IPS-18c (cell line): ENCODE results near the gene GPT2.

Experiments used
- H3K4me3 ChIP-seq: 2 replicates; pipeline ENCODE4 v1.7.0; 2013; ENCODE audit warnings: low read depth, mild to moderate bottlenecking, low read length, moderate library complexity; ENCODE audit not compliant: insufficient read depth
- H3K9me3 ChIP-seq: one replicate; pipeline ENCODE4 v1.6.1; 2013; ENCODE audit warnings: mild to moderate bottlenecking, low read length, moderate library complexity; ENCODE audit not compliant: control insufficient read depth, insufficient read depth

GPT2 gene

GRCh38 chr16:46889245-46889941, 5.2 kb downstream of the GPT2 start:
- H3K9me3 ChIP-seq, result no peaks in the 10 kb centered on the region
- no peak overlapping the region for H3K4me3 ChIP-seq

GRCh38 chr16:46889942-46890300, 5.8 kb downstream of the GPT2 start:
- no peaks in the 10 kb centered on the region for H3K9me3 ChIP-seq
- H3K4me3 ChIP-seq, result no peak overlapping the region

DNA sequence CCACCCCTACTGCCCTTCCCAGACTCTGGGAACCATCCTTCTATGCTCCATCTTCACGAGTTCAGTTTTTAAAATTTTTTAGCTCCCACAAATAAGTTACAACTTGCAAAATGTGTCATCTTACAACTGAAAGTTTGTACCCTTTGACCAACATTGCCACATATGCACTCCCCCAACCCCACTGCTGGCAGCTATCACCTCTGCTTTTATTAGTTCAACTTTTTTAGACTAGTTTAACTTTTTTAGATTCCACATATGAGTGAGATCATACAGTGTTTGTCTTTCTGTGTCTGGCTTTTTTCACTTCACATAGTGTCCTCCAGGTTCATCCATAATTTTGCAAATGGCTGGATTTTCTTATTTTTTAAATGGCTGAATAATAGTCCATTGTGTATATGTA, 7.7 kb downstream of the GPT2 start:
- Histone ChIP-seq H3K4me3 (no peak overlapping the region), H3K9me3 (no peaks in the 10 kb centered on the region)

DNA sequence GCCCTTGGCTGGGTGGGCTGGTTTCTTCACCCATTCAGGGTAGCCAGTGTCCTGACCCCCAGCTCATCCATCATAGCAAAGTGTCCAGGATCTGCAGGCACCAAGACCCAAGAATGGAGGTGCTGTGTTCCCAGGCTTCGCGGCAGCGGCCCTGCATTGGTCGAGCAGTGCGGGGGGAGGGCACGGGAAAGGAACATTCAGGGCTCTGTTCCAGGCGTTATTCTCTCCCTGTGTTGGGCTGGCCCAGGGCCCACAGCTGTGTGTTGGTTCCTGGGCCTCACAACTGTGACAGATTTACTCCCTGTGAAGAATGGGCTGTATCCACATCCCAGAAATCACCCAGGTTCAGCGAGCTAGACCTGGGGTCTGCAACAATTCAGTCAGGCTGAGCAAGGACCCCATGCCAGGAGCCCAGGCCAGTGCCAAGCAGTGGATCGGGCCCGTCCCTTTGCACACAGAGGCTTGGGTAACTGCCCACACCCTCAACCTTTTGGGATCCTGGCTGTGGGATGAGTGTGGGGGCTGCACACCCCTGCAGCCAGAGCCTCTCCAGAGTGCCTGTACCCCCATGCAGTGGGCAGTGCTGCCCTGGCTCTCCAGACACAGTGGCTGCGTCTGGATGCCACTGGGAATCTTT, 10.0 kb downstream of the GPT2 start:
- Histone ChIP-seq H3K9me3 (no peaks in the 10 kb centered on the region), H3K4me3 (no peak overlapping the region)

DNA sequence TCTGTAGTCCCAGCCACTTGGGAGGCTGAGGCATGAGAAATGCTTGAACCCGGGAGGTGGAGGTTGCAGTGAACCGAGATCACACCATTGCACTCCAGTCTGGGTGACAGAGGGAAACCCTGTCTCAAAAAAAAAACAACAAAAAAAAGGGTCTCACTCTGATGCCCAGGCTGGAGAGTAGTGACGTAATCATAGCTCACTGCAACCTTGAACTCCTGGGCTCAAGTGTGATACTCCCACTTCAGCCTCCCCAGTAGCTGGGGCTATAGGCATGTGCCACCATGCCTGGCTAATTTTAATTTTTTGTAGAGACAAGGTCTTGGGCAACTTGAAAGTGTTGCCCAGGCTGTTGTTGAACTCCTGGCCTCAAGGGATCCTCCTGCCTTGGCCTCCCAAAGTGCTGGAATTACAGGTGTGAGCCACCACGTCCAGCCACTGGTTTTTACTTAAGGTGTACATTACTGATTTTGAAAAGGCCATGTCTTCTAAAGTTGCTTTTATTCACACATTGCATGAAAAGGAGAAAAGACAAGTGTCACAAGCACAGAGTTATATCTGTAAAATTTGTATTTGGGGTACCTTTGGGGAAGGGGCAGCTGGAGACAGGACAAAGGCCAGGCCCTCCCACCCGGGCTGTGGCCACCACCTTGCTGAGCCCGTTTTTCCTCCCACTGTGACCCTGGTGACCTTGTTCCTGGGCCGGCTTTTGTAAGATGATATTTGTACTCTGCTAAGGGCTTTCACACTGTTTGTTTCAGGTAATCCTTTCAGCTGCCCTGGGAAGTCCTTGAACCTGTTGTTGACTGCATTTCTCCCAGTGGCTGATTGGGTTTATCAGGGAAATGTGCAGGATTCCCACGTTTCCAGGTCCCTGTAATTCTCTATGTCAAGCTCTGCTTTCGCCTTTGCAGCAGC, 11.5 kb downstream of the GPT2 start:
- Histone ChIP-seq H3K4me3 (no peak overlapping the region), H3K9me3 (no peaks in the 10 kb centered on the region)

GRCh38 chr16:46896314-46896968, 12.3 kb downstream of the GPT2 start:
- Histone ChIP-seq H3K4me3 (no peak overlapping the region), H3K9me3 (no peaks in the 10 kb centered on the region)

- Histone ChIP-seq H3K4me3 (no peak overlapping the region), H3K9me3 (no peaks in the 10 kb centered on the region)
These were observed 13.3 kb downstream of the GPT2 start for GRCh38 chr16:46897471-46897870.

- no peak overlapping the region for H3K4me3 ChIP-seq
- H3K9me3 ChIP-seq, result no peaks in the 10 kb centered on the region
These were observed 13.8 kb downstream of the GPT2 start for GRCh38 chr16:46898006-46898405.

DNA sequence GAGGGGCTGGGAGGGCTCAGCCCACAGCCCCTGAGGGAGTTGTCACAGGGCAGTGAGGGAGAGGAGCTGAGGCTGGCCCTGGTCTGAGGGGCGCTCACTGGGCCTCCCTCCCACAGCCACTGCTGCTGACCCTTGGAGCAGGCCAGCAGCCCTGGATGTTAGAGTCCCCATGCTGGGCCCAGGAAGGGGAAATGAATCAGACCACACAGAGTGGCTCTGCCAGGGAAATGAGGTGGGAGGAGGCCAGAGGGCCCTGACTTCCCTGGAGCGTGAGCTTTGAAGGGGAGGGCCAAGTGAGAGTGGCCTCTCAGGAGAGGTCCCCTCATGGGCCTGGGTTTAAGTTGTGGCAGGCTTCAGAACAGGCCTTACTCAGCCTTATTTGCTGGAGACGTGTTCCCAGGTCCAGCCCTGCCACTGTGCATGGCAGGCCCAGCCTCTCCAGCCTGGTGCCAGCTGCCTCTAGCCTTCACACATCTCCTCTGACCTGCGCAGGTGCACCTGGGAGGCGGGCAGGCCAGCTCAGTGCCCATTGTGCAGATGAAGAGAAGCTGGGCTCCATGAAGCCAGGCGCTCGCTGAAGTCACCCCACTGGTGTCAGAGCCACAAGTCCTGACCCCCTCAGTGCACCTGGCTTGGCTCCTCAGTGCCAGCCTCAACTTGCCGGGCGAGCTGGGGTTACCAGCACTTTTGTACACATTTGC, 15.4 kb downstream of the GPT2 start:
- Histone ChIP-seq H3K9me3 (peaks cover 2% of the 10 kb centered on the region), H3K4me3 (no peak overlapping the region)

GRCh38 chr16:46900455-46901235, 16.5 kb downstream of the GPT2 start:
- Histone ChIP-seq H3K4me3 (no peak overlapping the region), H3K9me3 (peaks cover 2% of the 10 kb centered on the region)

DNA sequence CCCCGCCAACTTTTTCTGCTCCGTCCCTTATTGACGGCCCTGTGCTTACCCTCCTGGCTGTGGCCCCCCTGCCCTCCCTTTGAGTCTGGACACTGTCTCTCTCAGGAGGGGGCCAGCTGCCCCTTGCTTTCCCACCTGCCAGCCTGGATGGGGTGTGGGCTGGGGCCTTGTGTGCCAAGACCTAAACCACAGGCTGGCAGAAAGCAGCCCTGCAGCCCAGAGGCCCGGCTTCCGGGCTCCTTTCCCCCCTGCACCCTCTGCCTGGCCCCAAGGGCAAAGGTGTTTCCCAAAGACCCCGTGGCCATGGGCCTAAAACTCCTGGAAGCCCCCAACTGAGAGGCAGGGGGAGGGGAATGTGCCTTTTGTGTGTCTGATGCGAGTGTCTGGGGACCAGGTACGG, 17.5 kb downstream of the GPT2 start:
- peaks cover 2% of the 10 kb centered on the region for H3K9me3 ChIP-seq
- no peak overlapping the region for H3K4me3 ChIP-seq

- Histone ChIP-seq H3K9me3 (peaks cover 2% of the 10 kb centered on the region), H3K4me3 (no peak overlapping the region)
These were observed 19.2 kb downstream of the GPT2 start for GRCh38 chr16:46903255-46903905.

GRCh38 chr16:46904471-46904870, 20.3 kb downstream of the GPT2 start:
- peaks cover 2% of the 10 kb centered on the region for H3K9me3 ChIP-seq
- no peak overlapping the region for H3K4me3 ChIP-seq

GRCh38 chr16:46906360-46907060, 22.3 kb downstream of the GPT2 start:
- Histone ChIP-seq H3K4me3 (no peak overlapping the region), H3K9me3 (peaks cover 2% of the 10 kb centered on the region)

DNA sequence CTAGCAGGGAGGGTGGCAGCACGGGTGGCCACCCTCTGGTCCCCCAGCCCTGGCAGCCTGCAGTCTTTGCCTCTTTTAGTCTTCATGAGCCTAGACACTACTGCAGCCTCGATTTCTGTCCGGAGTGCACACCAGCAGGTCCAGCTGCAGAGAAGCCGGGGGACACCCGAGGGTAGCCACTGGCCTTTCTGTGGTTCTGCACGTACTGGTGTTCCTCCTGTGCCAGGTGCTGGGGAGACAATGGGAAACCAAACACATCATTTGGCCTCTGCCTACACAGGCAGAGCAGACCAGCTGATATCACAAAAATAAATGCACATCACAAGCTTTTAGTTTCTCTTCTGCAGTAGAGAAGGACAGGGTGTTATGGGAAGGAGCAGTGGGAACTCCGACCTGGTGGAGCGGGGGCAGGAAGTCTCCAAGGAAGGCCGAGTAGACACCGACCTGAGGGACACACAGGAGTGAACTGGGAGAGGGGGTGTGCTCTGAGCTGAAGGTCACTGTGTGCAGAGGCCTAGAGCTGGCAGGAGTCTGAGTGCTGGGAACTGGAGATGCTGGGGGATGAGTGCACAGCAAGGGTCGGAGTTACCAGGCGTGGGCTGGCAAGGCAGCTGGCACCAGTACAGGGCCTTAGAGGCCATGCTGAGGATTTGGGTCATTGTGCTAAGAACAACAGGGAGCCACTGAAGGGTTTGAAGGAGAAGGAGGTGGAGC, 23.1 kb downstream of the GPT2 start:
- no peak overlapping the region for H3K4me3 ChIP-seq

More for the DNA sequence above, 23.1 kb downstream of the GPT2 start:
- peaks cover 2% of the 10 kb centered on the region for H3K9me3 ChIP-seq
